ENCODE measurements around the gene TMEM11. TPM values are rescaled to one million over a fixed set of nuclear protein-coding genes. Genes with fewer than 3 reads are reported as not detected.
A peak's percentile ranks its signal among the peaks of the same experiment; 100 is the strongest.

The TMEM11 gene
- polyA plus RNA-seq, 1 donor from 2014 or later = 44.2 TPM

- no peaks in the 10 kb centered on the region for H3K27me3 Mint-ChIP-seq
- no peak overlapping the region for H3K4me3 Mint-ChIP-seq
- peaks cover 0 to 4% (median 0%) of the 10 kb centered on the region in 3 donors for H3K4me1 Mint-ChIP-seq
- H3K27ac Mint-ChIP-seq = peak overlapping the region in 1 of 3 donors; percentile 66
- H3K36me3 Mint-ChIP-seq = peaks cover 7% of the 10 kb centered on the region
- H3K9me3 Mint-ChIP-seq = no peaks in the 10 kb centered on the region
Observed at GRCh38 chr17:21190078-21190477, 23.9 kb downstream of the TMEM11 start.

DNA sequence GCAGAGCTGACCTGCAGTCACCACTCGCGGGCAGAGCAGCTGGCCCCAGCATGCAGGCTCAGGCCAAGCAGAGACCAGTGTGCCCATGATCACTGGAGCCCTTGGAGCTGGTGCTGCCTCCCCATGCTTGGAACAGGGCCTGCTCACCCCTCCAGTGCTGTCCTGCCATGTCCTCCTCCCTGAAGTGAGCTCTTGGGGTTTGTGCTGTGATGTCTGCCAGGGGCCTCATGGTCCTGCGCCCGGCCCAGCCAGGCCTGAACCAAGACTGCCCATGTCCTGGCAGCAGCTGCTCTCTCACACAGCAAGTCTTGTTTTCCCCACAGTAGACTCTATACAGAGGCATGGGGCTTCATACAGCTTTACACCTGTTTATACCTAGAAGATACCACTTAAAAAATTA, 24.6 kb downstream of the TMEM11 start:
- Mint-ChIP-seq H3K4me3 (no peak overlapping the region), H3K4me1 (peaks cover 0 to 3% (median 0%) of the 10 kb centered on the region in 3 donors), H3K27me3 (no peaks in the 10 kb centered on the region), H3K9me3 (no peaks in the 10 kb centered on the region), H3K36me3 (peaks cover 5% of the 10 kb centered on the region), H3K27ac (no peak overlapping the region)

DNA sequence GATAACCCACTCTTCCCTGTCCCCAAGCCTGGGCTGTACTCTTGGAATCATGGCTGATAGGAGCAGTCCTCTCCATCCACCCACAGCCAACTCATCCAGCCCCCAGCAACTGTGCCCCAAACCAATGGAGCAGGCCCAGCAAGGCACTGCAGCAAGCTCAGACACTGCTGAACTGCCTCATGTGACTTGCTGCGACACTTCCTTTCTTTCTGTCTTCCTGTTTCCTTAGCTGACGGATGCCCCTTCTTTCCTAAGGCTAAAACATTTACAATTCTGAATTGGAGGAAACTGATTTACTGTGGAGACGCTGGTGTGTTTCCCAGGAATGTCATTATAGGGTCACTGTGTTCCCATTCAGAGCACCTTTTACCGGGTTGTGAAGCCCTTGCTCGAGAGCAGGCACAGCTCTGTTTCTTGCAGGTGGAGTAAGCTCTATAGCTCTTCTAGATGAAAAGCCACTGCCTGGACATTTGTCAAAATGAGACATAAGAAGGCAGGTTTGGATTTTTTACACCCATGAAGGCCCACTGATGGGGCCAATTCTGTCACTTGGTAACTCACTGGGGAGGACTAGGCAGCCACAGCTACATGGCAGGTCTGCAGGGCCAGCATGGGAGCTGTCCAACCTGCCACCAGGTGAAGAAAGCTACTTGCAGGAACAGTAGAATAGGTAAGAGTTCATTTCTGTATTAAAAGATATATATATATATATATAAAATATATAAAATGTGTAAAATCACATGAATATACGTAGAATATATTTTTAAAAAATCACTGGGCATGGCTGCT, 27.4 kb downstream of the TMEM11 start:
- Mint-ChIP-seq H3K27ac (no peak overlapping the region), H3K27me3 (no peaks in the 10 kb centered on the region), H3K4me3 (no peak overlapping the region), H3K9me3 (no peaks in the 10 kb centered on the region), H3K36me3 (peaks cover 11% of the 10 kb centered on the region), H3K4me1 (peaks cover 0 to 2% (median 0%) of the 10 kb centered on the region in 3 donors)

- H3K4me3 Mint-ChIP-seq = no peak overlapping the region
- peaks cover 0 to 2% (median 0%) of the 10 kb centered on the region in 3 donors for H3K4me1 Mint-ChIP-seq
- no peak overlapping the region for H3K27ac Mint-ChIP-seq
- H3K27me3 Mint-ChIP-seq = no peaks in the 10 kb centered on the region
- H3K36me3 Mint-ChIP-seq = peaks cover 10% of the 10 kb centered on the region
- no peaks in the 10 kb centered on the region for H3K9me3 Mint-ChIP-seq
Observed at GRCh38 chr17:21185061-21185460, 28.9 kb downstream of the TMEM11 start.

DNA sequence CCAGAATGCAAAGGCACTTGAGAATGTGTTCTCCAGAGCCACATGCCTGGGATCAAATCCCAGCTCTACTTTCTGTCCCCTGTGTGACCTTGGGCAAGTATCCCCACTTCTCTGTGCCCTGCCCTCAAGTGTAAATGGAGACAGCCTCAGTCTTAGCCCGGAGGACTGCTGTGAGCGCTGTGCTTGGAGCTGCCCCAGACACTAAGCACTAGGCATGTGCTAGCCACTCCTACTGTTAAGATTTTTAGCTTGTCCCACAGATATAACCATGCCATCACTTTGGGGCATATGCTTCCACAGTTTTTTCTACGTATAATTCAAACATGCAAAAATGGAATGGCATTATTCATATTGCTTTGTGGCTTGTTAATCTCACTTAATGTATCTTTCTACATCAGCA, 29.4 kb downstream of the TMEM11 start:
- no peaks in the 10 kb centered on the region for H3K27me3 Mint-ChIP-seq
- peaks cover 10% of the 10 kb centered on the region for H3K36me3 Mint-ChIP-seq
- no peaks in the 10 kb centered on the region for H3K9me3 Mint-ChIP-seq
- H3K4me1 Mint-ChIP-seq = peaks cover 0 to 2% (median 0%) of the 10 kb centered on the region in 3 donors
- H3K4me3 Mint-ChIP-seq = no peak overlapping the region
- H3K27ac Mint-ChIP-seq = no peak overlapping the region

DNA sequence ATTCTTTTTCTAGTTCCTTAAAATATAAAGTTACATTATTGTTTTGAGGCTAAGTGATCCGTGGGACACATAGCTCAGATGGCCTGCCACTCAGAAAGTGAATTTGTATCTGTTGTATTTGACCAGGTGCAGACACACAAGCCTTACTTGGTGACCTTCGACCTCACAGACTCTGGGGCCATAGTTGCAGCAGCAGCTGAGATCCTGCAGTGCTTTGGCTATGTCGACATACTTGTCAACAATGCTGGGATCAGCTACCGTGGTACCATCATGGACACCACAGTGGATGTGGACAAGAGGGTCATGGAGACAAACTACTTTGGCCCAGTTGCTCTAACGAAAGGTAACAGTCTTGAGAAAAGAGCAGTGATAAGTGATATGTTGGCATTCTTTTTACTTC, 30.5 kb downstream of the TMEM11 start:
- Mint-ChIP-seq H3K9me3 (no peaks in the 10 kb centered on the region), H3K27me3 (no peaks in the 10 kb centered on the region), H3K4me1 (peaks cover 0 to 2% (median 0%) of the 10 kb centered on the region in 3 donors), H3K36me3 (peaks cover 10% of the 10 kb centered on the region), H3K27ac (no peak overlapping the region), H3K4me3 (no peak overlapping the region)

- Mint-ChIP-seq H3K4me1 (no peaks in the 10 kb centered on the region), H3K27ac (peak overlapping the region in 1 of 3 donors; percentile 16), H3K27me3 (no peaks in the 10 kb centered on the region), H3K4me3 (no peak overlapping the region), H3K36me3 (peaks cover 15% of the 10 kb centered on the region), H3K9me3 (no peaks in the 10 kb centered on the region)
Observed at GRCh38 chr17:21177854-21178600, 35.9 kb downstream of the TMEM11 start.

DNA sequence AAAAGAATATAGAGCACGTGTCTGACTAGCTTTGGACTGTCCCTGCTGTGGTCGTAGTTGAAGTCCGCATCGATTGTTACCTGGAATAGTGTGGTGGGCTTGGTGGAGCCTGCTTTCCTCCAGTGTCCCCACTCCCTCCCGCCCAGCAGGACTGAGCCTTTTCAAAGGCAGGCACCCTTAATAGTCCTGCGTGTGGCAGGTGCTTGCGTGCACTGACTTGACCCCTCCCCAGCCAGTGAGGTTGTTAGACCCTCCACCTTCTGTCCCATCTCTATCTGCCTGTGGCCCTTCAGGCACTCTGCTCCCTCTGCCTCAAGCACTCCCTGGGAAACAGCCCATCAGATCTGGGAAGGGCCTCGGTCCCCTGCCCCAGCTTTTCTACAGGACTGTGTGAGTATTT, 36.6 kb downstream of the TMEM11 start:
- no peak overlapping the region for H3K4me3 Mint-ChIP-seq

DNA sequence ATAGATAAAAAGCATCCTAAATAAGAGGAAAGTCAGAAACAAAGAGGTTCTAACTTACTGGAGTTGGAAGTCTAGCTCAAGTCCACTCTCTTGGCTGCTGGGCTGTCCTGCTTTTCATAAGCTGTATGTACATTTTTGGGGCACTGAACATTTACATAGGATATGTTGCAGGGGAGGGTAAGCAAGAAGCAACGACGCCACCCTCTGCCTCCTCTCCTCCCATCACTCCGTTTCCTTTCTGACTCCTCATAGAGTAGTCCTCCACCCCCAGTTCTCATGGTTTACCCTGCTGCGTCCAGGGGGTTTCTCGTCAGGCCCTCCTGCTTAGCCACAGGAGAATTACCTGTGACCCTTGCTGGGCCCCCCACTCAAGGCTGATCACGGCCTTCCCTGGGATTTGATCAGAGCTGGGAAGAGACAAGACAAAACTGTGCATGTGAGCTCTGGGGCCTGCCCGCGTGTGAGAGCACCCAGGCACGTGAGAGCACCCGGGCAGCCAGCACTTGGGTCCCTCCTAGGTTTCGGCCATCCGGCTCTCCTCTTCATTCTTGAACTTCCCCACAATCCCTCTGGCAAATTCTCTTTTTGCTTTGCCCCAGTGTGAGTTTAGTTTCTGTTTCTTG, 37.1 kb downstream of the TMEM11 start:
- peaks cover 12% of the 10 kb centered on the region for H3K36me3 Mint-ChIP-seq
- no peak overlapping the region for H3K27ac Mint-ChIP-seq
- no peaks in the 10 kb centered on the region for H3K9me3 Mint-ChIP-seq
- no peak overlapping the region for H3K4me3 Mint-ChIP-seq
- peaks cover 0 to 2% (median 1%) of the 10 kb centered on the region in 3 donors for H3K4me1 Mint-ChIP-seq
- H3K27me3 Mint-ChIP-seq = no peaks in the 10 kb centered on the region

More for the DNA sequence above, 36.6 kb downstream of the TMEM11 start:
- Mint-ChIP-seq H3K27me3 (no peaks in the 10 kb centered on the region), H3K9me3 (no peaks in the 10 kb centered on the region), H3K36me3 (peaks cover 14% of the 10 kb centered on the region), H3K4me1 (no peaks in the 10 kb centered on the region), H3K27ac (no peak overlapping the region)

DNA sequence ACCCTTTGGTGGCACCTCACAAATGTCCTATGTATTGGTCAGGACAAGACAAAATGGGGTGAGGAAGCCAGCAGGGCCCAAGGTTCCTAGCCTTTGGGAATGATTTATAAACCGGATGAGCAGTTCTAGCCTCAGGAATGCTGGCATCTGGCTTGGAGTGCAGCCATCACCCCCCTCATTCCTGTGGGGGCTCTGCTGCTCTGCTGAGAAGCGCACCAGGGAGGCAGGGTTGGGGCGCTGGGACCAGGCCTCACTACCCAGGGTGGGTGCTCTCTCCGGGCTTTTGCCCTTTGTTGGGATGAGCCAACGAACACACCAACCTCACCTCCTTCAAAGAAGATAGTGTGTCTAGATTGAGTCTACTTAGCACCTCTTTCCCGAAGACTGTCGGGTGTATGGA, 39.2 kb downstream of the TMEM11 start:
- no peak overlapping the region for H3K4me3 Mint-ChIP-seq
- H3K36me3 Mint-ChIP-seq = peaks cover 11% of the 10 kb centered on the region
- H3K27me3 Mint-ChIP-seq = no peaks in the 10 kb centered on the region
- peaks cover 11 to 18% (median 15%) of the 10 kb centered on the region in 3 donors for H3K4me1 Mint-ChIP-seq
- H3K27ac Mint-ChIP-seq = no peak overlapping the region
- no peaks in the 10 kb centered on the region for H3K9me3 Mint-ChIP-seq

- no peak overlapping the region for H3K4me3 Mint-ChIP-seq
- H3K4me1 Mint-ChIP-seq = peaks cover 11 to 18% (median 15%) of the 10 kb centered on the region in 3 donors
- H3K27me3 Mint-ChIP-seq = no peaks in the 10 kb centered on the region
- peaks cover 11% of the 10 kb centered on the region for H3K36me3 Mint-ChIP-seq
- H3K9me3 Mint-ChIP-seq = no peaks in the 10 kb centered on the region
- H3K27ac Mint-ChIP-seq = peak overlapping the region in 1 of 3 donors; percentile 22
Observed at GRCh38 chr17:21174186-21174585, 39.8 kb downstream of the TMEM11 start.

DNA sequence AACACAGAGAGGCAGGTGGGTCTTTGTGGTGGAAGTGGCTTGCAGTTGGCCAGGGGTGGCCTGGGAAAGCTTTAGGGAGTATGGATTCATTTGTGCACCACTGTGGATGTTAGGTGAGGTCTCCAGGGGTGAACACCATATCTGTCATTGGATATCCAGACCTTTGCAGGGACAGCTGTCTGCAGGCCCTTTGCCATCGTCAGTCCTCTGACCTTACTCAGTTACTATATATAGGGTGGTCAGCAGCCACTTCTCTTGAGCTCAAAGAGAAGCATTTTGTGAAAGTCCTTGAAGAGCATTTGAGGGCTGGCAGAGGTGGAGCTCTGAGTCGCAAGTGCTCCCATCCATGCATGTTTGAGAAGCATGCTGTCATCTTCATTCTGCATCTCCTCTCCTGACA, 40.4 kb downstream of the TMEM11 start:
- Mint-ChIP-seq H3K27ac (no peak overlapping the region), H3K27me3 (no peaks in the 10 kb centered on the region), H3K9me3 (no peaks in the 10 kb centered on the region), H3K4me1 (peaks cover 11 to 18% (median 15%) of the 10 kb centered on the region in 3 donors), H3K4me3 (peak overlapping the region in 1 of 4 donors; percentile 50), H3K36me3 (peaks cover 11% of the 10 kb centered on the region)

GRCh38 chr17:21172846-21173245, 41.1 kb downstream of the TMEM11 start:
- Mint-ChIP-seq H3K27me3 (no peaks in the 10 kb centered on the region), H3K4me1 (peaks cover 11 to 18% (median 15%) of the 10 kb centered on the region in 3 donors), H3K36me3 (peaks cover 11% of the 10 kb centered on the region), H3K9me3 (no peaks in the 10 kb centered on the region), H3K4me3 (no peak overlapping the region), H3K27ac (no peak overlapping the region)

GRCh38 chr17:21171970-21172510, 41.9 kb downstream of the TMEM11 start:
- peak overlapping the region in 1 of 4 donors; percentile 81 for H3K4me3 Mint-ChIP-seq
- H3K27me3 Mint-ChIP-seq = no peaks in the 10 kb centered on the region
- H3K27ac Mint-ChIP-seq = peak overlapping the region in 2 of 3 donors; percentile 21 to 41
- H3K4me1 Mint-ChIP-seq = peaks cover 11 to 18% (median 15%) of the 10 kb centered on the region in 3 donors
- H3K9me3 Mint-ChIP-seq = no peaks in the 10 kb centered on the region
- peaks cover 11% of the 10 kb centered on the region for H3K36me3 Mint-ChIP-seq
